NB4 (cell line): Measurements from ENCODE around the gene PGLYRP4.

Source experiments
- DNase-seq: peaks from one replicate; pipeline ENCODE4 v3.0.0; 2010; ENCODE audit warnings: low read depth
- H3K4me3 ChIP-seq: one replicate; pipeline ENCODE4 v1.5.1; 2011; ENCODE audit warnings: mild to moderate bottlenecking, low read depth, low read length, moderate library complexity
- CTCF ChIP-seq: IDR thresholded peaks from one replicate; pipeline ENCODE4 v1.5.1; 2012; ENCODE audit warnings: low read depth, low read length
- MAX ChIP-seq: IDR thresholded peaks from 2 replicates; pipeline ENCODE4 v1.6.1; 2011; ENCODE audit warnings: low read depth, low read length
- MYC ChIP-seq: IDR thresholded peaks from 2 replicates; pipeline ENCODE4 v1.6.1; 2011; ENCODE audit warnings: low read depth, low read length
- POLR2A ChIP-seq: IDR thresholded peaks from 2 replicates; pipeline ENCODE4 v1.6.1; 2011; ENCODE audit warnings: mild to moderate bottlenecking; ENCODE audit not compliant: insufficient read length; ENCODE audit errors: extremely low read depth

PGLYRP4 gene

DNA sequence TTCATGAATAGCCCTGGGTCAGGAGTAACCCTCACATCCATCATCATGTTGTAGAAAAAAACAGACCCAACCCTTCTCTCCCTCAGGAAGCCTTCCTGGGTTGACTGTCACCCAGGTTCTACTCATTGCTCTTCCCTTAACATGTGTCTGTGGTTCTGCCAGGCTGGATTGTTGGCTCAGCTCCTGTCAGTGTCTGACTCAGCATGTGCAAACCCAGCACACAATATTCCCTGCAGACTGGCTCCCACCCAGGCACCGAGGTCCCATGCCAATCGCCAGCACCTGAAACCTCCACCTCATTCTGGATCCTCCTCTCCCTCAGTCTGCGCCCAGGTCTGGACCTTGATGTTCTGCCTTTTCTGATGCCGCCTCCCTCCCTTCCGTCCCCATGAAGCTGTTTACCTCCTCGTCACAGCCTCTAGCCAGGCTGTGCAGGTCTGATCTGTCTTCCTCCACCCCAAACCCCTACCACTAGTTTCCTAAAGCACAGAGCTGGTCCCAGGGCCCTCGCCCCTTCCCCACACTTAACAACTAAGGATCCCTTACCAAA, 46.6 kb upstream of the PGLYRP4 start:
- H3K4me3 ChIP-seq, result no peak overlapping the region
- no peak for TF ChIP-seq POLR2A
- TF ChIP-seq MAX, result no peak
- TF ChIP-seq MYC, result no peak
- TF ChIP-seq CTCF, result no peak
- no peak for DNase-seq

DNA sequence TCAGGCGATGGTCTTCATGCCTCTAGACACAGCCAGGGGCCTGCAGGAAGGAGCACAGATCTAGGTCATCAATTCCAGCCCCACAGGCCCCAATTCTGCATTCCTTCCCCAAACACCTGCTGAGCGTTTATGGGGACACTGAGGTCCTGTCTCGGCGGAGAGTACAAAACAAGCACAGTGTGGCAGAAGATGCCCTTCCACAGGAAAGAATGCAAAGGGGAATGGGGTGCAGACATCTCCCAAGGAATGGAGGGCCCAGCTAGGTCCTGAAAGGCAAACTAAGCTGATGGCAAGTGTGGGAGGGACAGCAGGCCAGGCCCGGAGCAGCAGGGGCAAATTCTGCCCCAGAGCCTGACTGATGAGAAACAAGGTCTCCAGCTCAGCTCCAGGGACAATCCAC, 45.8 kb upstream of the PGLYRP4 start:
- TF ChIP-seq CTCF, result no peak
- TF ChIP-seq MAX, result no peak
- no peak for TF ChIP-seq MYC
- no peak for TF ChIP-seq POLR2A
- H3K4me3 ChIP-seq, result no peak overlapping the region

DNA sequence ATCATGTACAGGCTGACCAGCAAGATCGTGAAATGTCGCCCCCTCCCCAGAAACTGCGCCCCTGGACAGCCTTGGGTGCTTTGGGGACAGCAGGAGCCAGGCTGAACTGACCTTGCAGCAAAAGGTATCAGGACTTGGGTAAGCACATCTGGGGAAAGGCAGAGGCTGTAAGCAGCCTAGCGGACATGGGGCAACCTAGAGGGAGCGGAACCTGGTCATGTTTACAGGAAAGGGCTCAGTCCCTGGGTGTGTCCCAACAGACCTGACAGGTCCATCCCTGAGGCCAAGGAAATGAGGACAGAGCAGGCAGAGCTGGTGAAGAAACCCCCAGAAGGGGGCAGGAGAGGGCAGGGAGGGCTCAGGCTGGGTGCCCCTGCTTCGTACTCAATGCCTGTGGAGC, 45.3 kb upstream of the PGLYRP4 start:
- DNase-seq, result peak; percentile 15
- TF ChIP-seq CTCF, result peak; percentile 29
- no peak for TF ChIP-seq POLR2A
- TF ChIP-seq MAX, result no peak
- no peak overlapping the region for H3K4me3 ChIP-seq

More for the DNA sequence above, 45.8 kb upstream of the PGLYRP4 start:
- no peak for DNase-seq

GRCh38 chr1:153392822-153393221, 44.2 kb upstream of the PGLYRP4 start:
- no peak for DNase-seq
- TF ChIP-seq MAX (no peak), CTCF (no peak), POLR2A (no peak), MYC (no peak)
- no peak overlapping the region for H3K4me3 ChIP-seq

DNA sequence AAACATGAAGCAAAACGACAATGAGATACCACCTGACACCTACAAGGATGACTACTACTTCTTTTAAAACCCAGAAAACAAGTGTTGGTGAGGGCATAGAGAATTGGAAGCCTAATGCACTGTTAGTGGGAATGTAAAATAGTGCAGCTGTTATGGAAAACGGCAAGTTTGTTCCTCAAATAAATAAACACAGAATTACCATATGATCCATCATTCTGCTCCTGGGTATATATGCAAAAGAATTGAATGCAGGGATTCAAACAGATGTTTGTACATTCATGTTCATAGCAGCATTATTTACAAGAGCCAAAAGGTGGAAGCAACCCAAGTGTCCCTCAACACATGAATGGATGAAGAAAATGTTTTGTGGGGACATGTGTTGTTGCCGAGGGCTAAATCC, 43.6 kb upstream of the PGLYRP4 start:
- TF ChIP-seq CTCF, result no peak
- no peak overlapping the region for H3K4me3 ChIP-seq
- DNase-seq, result no peak

GRCh38 chr1:153390938-153391710, 42.5 kb upstream of the PGLYRP4 start, which contains the start of gene S100A8:
Gene S100A8 (minus strand): TSS chr1:153391073. CDS start chr1:153390535, 538 bp downstream.
- TF ChIP-seq MAX, result no peak
- no peak within 1 kb of the TSS for H3K4me3 ChIP-seq
- peak; percentile 86 for DNase-seq
